HepG2 (cell line): Measurements from ENCODE around the gene HOXD4. TPM values are rescaled to one million over a fixed set of nuclear protein-coding genes. Genes with fewer than 3 reads are reported as not detected.

Experiments
- ATAC-seq: fragments of 200-7000 bp; cut with Tn5 transposase; 3 replicates; pipeline ENCODE4 v1.9.1; 2020; ENCODE audit warnings: mild to moderate bottlenecking, moderate library complexity
- BruUV-seq: library from RNA; stranded (reverse); fragments of 400-500 nt; replicated peaks from 2 replicates; lab custom pipeline; 2021; lab: Mats Ljungman, UMichigan
- CTCF ChIA-PET: fragments of 300-600 bp; formaldehyde crosslinking; extraction: SDS; loops from one replicate; lab custom pipeline; 2021; ENCODE audit warnings: low total read pairs, inconsistent platforms, low intra/inter-chr PET ratio; lab: Yijun Ruan, JAX
- POLR2A ChIA-PET: fragments of 350-600 bp; sonication (Branson Sonifier 250); formaldehyde crosslinking; loops from one replicate; lab custom pipeline; 2020; ENCODE audit warnings: antibody characterized with exemption, inconsistent platforms; lab: Yijun Ruan, JAX
- DNase-seq: peaks from one replicate; pipeline ENCODE4 v3.0.0-alpha.2; 2015; ENCODE audit warnings: low spot score
- FAIRE-seq: peaks from 3 replicates; lab custom pipeline; 2011; peaks lifted over from hg19 to GRCh38; lab: Jason Lieb, UNC
- H2AFZ ChIP-seq: one replicate; pipeline ENCODE4 v1.6.1; 2011; ENCODE audit warnings: low read length, inconsistent platforms
- H3K27ac ChIP-seq: fragments of 300-600 bp; 3 replicates; pipeline ENCODE4 v1.8.0; 2011; ENCODE audit warnings: mixed run types, mild to moderate bottlenecking, mixed read lengths, low read length, inconsistent platforms; ENCODE audit not compliant: insufficient read depth; ENCODE audit errors: extremely low read length
- H3K27me3 ChIP-seq, 2 experiments: fragments of 200-600 bp in 1 of 2; 2 replicates in 1 of 2; 3 replicates in 1 of 2; pipeline versions ENCODE4 v1.6.0 to v1.8.0; 2011; ENCODE audit warnings: low read length in 2 of 2, mild to moderate bottlenecking in 2 of 2, moderate library complexity in 2 of 2, inconsistent platforms in 1 of 2; ENCODE audit not compliant: insufficient read depth in 2 of 2, control insufficient read depth in 1 of 2
- H3K36me3 ChIP-seq, 2 experiments: fragments of 200-600 bp in 1 of 2; replicated peaks in 1 of 2; 2 replicates in 1 of 2; 3 replicates in 1 of 2; pipeline versions ENCODE4 v1.5.1 to v1.8.0; 2011; ENCODE audit warnings: low read length in 2 of 2, inconsistent platforms in 1 of 2; ENCODE audit not compliant: insufficient read depth in 2 of 2, control insufficient read depth in 1 of 2
- H3K4me1 ChIP-seq: 2 replicates; pipeline ENCODE4 v1.5.1; 2012; ENCODE audit warnings: low read length, inconsistent platforms; ENCODE audit not compliant: insufficient read depth
- H3K4me2 ChIP-seq: 2 replicates; pipeline ENCODE4 v1.6.0; 2011; ENCODE audit warnings: low read depth, low read length, inconsistent platforms
- H3K4me3 ChIP-seq, 3 experiments: fragments of 200-600 bp in 1 of 3; sonication (generic), shearing (Covaris generic) in 1 of 3; replicated peaks in 1 of 3; 2 replicates each; pipeline ENCODE4 v1.5.1; 2011 to 2016; ENCODE audit warnings: low read length in 3 of 3, inconsistent platforms in 2 of 3, low read depth in 2 of 3, mild to moderate bottlenecking in 2 of 3, control low read depth in 1 of 3, mixed read lengths in 1 of 3; ENCODE audit not compliant: insufficient read depth in 1 of 3
- H3K79me2 ChIP-seq: one replicate; pipeline ENCODE4 v1.6.1; 2011; ENCODE audit warnings: low read length, inconsistent platforms; ENCODE audit not compliant: insufficient read depth
- H3K9ac ChIP-seq: 2 replicates; pipeline ENCODE4 v1.6.0; 2011; ENCODE audit warnings: mild to moderate bottlenecking, low read depth, low read length, inconsistent platforms; ENCODE audit not compliant: insufficient read depth
- H3K9me3 ChIP-seq: 2 replicates; pipeline ENCODE4 v1.5.1; 2012; ENCODE audit warnings: mild to moderate bottlenecking, low read length
- H4K20me1 ChIP-seq: 2 replicates; pipeline ENCODE4 v1.6.0; 2011; ENCODE audit warnings: inconsistent platforms, mild to moderate bottlenecking, low read length, moderate library complexity; ENCODE audit not compliant: insufficient read depth
- CBX2 ChIP-seq, 2 experiments: fragments of 200-600 bp in 1 of 2; sonication (generic); formaldehyde crosslinking in 1 of 2; IDR thresholded peaks; 2 replicates each; pipeline versions ENCODE4 v1.7.0 to v1.8.1; 2018 to 2022; ENCODE audit warnings: low read depth in 2 of 2, low read length in 1 of 2, mild to moderate bottlenecking in 1 of 2, missing genetic modification reagents in 1 of 2
- EP300 ChIP-seq, 3 experiments: sonication (generic) in 1 of 3; formaldehyde crosslinking in 1 of 3; IDR thresholded peaks; 2 replicates each; pipeline versions ENCODE4 v1.5.1 to v1.6.1; 2011 to 2020; ENCODE audit warnings: low read depth in 2 of 3, low read length in 2 of 3, borderline replicate concordance in 1 of 3, improper control_type of control experiment in 1 of 3, mild to moderate bottlenecking in 1 of 3, missing genetic modification reagents in 1 of 3, moderate library complexity in 1 of 3
- GABPB1 ChIP-seq: IDR thresholded peaks from 2 replicates; pipeline ENCODE4 v1.6.1; 2016; ENCODE audit warnings: mild to moderate bottlenecking, missing genetic modification reagents, moderate library complexity, missing compliant biosample characterization
- HDAC1 ChIP-seq: sonication (generic); formaldehyde crosslinking; IDR thresholded peaks from 2 replicates; pipeline ENCODE4 v1.5.1; 2020; ENCODE audit warnings: mild to moderate bottlenecking, missing genetic modification reagents
- KDM1A ChIP-seq: IDR thresholded peaks from 2 replicates; pipeline ENCODE4 v1.6.1; 2016; ENCODE audit warnings: missing compliant biosample characterization
- NCOA1 ChIP-seq: sonication (generic); formaldehyde crosslinking; IDR thresholded peaks from 2 replicates; pipeline ENCODE4 v1.9.0; 2021; ENCODE audit warnings: missing genetic modification reagents
- SOX13 ChIP-seq, 3 experiments: fragments of 450-650 bp in 1 of 3; sonication (generic) in 1 of 3; formaldehyde crosslinking in 1 of 3; IDR thresholded peaks in 2 of 3; conservative IDR thresholded peaks in 1 of 3; 2 replicates each; pipeline versions ENCODE4 v1.5.0 to v1.6.1; 2016 to 2020; ENCODE audit warnings: antibody characterized with exemption in 1 of 3, mild to moderate bottlenecking in 1 of 3, missing compliant biosample characterization in 1 of 3, missing genetic modification reagents in 1 of 3, moderate library complexity in 1 of 3
- SOX5 ChIP-seq: IDR thresholded peaks from 2 replicates; pipeline ENCODE4 v1.6.1; 2016; ENCODE audit warnings: borderline replicate concordance
- SOX6 ChIP-seq, 2 experiments: fragments of 450-650 bp in 1 of 2; sonication (generic) in 1 of 2; formaldehyde crosslinking in 1 of 2; IDR thresholded peaks; 2 replicates each; pipeline versions ENCODE4 v1.4.0 to v1.6.1; 2017 to 2020; ENCODE audit warnings: antibody characterized with exemption in 1 of 2, mild to moderate bottlenecking in 1 of 2, missing genetic modification reagents in 1 of 2
- TFAP4 ChIP-seq: sonication (generic); IDR thresholded peaks from 2 replicates; pipeline ENCODE4 v1.6.1; 2016; ENCODE audit warnings: low read depth, borderline replicate concordance
- WIZ ChIP-seq: sonication (generic); formaldehyde crosslinking; IDR thresholded peaks from 2 replicates; pipeline ENCODE4 v1.5.1; 2020; ENCODE audit warnings: mild to moderate bottlenecking, missing genetic modification reagents
- ZFP62 ChIP-seq: sonication (generic); formaldehyde crosslinking; IDR thresholded peaks from 2 replicates; pipeline ENCODE4 v1.4.0; 2020; ENCODE audit warnings: missing genetic modification reagents
- ZNF558 ChIP-seq: sonication (generic); formaldehyde crosslinking; IDR thresholded peaks from 2 replicates; pipeline ENCODE4 v1.9.0; 2022; ENCODE audit warnings: mild to moderate bottlenecking, missing genetic modification reagents, borderline replicate concordance
- ZNF703 ChIP-seq: sonication (generic); formaldehyde crosslinking; IDR thresholded peaks from 2 replicates; pipeline ENCODE4 v1.5.1; 2020; ENCODE audit warnings: missing genetic modification reagents, mild to moderate bottlenecking, moderate library complexity, borderline replicate concordance
- ZNF784 ChIP-seq: sonication (generic); formaldehyde crosslinking; IDR thresholded peaks from 2 replicates; pipeline ENCODE4 v1.5.1; 2020; ENCODE audit warnings: missing genetic modification reagents, mild to moderate bottlenecking, borderline replicate concordance
- WGBS: methylation state at CpG from one replicate; pipeline ENCODE4 v1.1.6; 2017; ENCODE audit warnings: low lambda C conversion rate; 5-methylcytosine and 5-hydroxymethylcytosine counted together
- in situ Hi-C: cut with HindIII; loops from 2 replicates; pipeline ENCODE4 v1.10.0; 2017; ENCODE audit warnings: low pct_unique_long_range_greater_than_20kb; ENCODE audit not compliant: extremely low pct_ligation_motif_present
- intact Hi-C: fragments of 100-400 bp; cut with micrococcal nuclease; formaldehyde crosslinking; loops from one replicate; pipeline ENCODE4 v1.10.0; 2022; ENCODE audit not compliant: unreplicated experiment
- polyA plus RNA-seq, 8 experiments: library from polyadenylated mRNA; depleted of rRNA in 3 of 8; stranded (reverse) in 7 of 8; unstranded in 1 of 8; fragments of >200 nt; fragmentation: Illumina TruSeq in 4 of 8; extraction: Trizol in 4 of 8; gene quantifications; 2 replicates each; pipeline versions ENCODE4 v1.2.1 to v1.2.3, GENCODE V29; 2011 to 2016; ENCODE audit warnings: low read depth in 4 of 8, missing spikeins in 1 of 8, mixed read lengths in 1 of 8; ENCODE audit not compliant: insufficient read depth in 1 of 8
- total RNA-seq, 5 experiments: library from RNA; depleted of rRNA; stranded (reverse); fragments of >200 nt; fragmentation: Illumina TruSeq; extraction: Trizol; gene quantifications; 2 replicates each; pipeline ENCODE4 v1.2.3, GENCODE V29; 2016; ENCODE audit warnings: low read depth in 1 of 5

The HOXD4 gene
- total and polyA plus RNA-seq, 2 of the 13 experiments (the other 11 are each of a cell fraction or from before 2014, with no cell fraction given) = not detected

- DNase-seq (peak; percentile 45), ATAC-seq (peak; percentile 24), FAIRE-seq (no peak)
- Histone ChIP-seq H2AFZ (no peak overlapping the region), H3K9me3 (no peaks in the 10 kb centered on the region), H3K4me3 (no peak overlapping the region), H3K4me2 (0 out of 2 replicates have a peak overlapping the region, but pooled peaks have one; percentile 5), H3K36me3 (no peaks in the 10 kb centered on the region), H3K27ac (no peak overlapping the region), H3K27me3 (peaks cover 24 to 96% of the 10 kb centered on the region in 2 experiments; a peak in 4 of 5 replicates), H4K20me1 (no peaks in the 10 kb centered on the region), H3K9ac (no peak overlapping the region), H3K4me1 (peaks cover 14% of the 10 kb centered on the region), H3K79me2 (no peaks in the 10 kb centered on the region)
- TF ChIP-seq SOX6 (IDR thresholded peaks at IDR 0.05) (no peak), SOX6 (CRISPR knock-in tag; IDR thresholded peaks at IDR 0.05) (peak; percentile 51; the same call in 1 of the 2 replicates), SOX13 (IDR thresholded peaks at IDR 0.05) (no peak), SOX13 (CRISPR knock-in tag; conservative IDR thresholded peaks at IDR 0.05 in 1 of 2, IDR thresholded peaks at IDR 0.05 in 1 of 2) (peak in 1 of 2 experiments; percentile 37; a peak in 1 of 4 replicates), GABPB1 (no peak), ZNF784 (no peak), ZNF703 (CRISPR knock-in tag) (no peak), TFAP4 (peak; percentile 73), ZFP62 (CRISPR knock-in tag) (no peak), CBX2 (IDR thresholded peaks at IDR 0.05; ENCODE audit: low read depth, low read length) (no peak; the same call in 1 of the 2 replicates), CBX2 (CRISPR knock-in tag; IDR thresholded peaks at IDR 0.05; ENCODE audit: low read depth) (0 out of 2 replicates have a peak, but pooled peaks have one; percentile 20), WIZ (CRISPR knock-in tag) (no peak), KDM1A (CRISPR knock-in tag) (no peak), ZNF558 (no peak), NCOA1 (CRISPR knock-in tag) (no peak), EP300 (IDR thresholded peaks at IDR 0.05; ENCODE audit: low read depth in 2 of 2, low read length in 2 of 2) (peak in 1 of 2 experiments; percentile 5; a peak in 1 of 4 replicates), EP300 (CRISPR knock-in tag; IDR thresholded peaks at IDR 0.05; ENCODE audit: borderline replicate concordance) (no peak), HDAC1 (CRISPR knock-in tag) (peak; percentile 22; the same call in 1 of the 2 replicates), SOX5 (peak; percentile 42; the same call in 1 of the 2 replicates)
- ChIA-PET CTCF (no interaction called here), POLR2A (no interaction called here)
- no TSS peak for BruUV-seq
- intact Hi-C loops = loop anchor here (5.0 kb wide), 2 partner anchors 523 to 1033 kb away; no protein-coding TSS in a partner anchor
- WGBS = 23% methylated on average over 20 of the region's 26 CpGs
- in situ Hi-C loops = no loop called here
Measured at GRCh38 chr2:176114120-176114929, 37.0 kb upstream of the HOXD4 start.
